Nephron (organoid): Measurements from ENCODE around the gene LCE3C.

Experiments used
- H3K27ac Mint-ChIP-seq, 3 experiments: 2 replicates each; pipeline ENCODE4 v1.8.0; 2020; ENCODE audit warnings: mixed read lengths in 3 of 3, mild to moderate bottlenecking in 2 of 3, moderate library complexity in 1 of 3
- H3K27me3 Mint-ChIP-seq: 2 replicates; pipeline ENCODE4 v1.8.0; 2021; ENCODE audit warnings: low read depth, mild to moderate bottlenecking, moderate library complexity, mixed read lengths
- H3K36me3 Mint-ChIP-seq: 2 replicates; pipeline ENCODE4 v1.8.0; 2020; ENCODE audit warnings: low read depth, mixed read lengths
- H3K4me1 Mint-ChIP-seq: 2 replicates; pipeline ENCODE4 v1.8.0; 2020; ENCODE audit warnings: mixed read lengths
- H3K4me3 Mint-ChIP-seq, 3 experiments: 2 replicates each; pipeline ENCODE4 v1.8.0; 2020; ENCODE audit warnings: mild to moderate bottlenecking in 3 of 3, mixed read lengths in 3 of 3, moderate library complexity in 2 of 3
- H3K9me3 Mint-ChIP-seq: 2 replicates; pipeline ENCODE4 v1.8.0; 2020; ENCODE audit warnings: mixed read lengths
- CTCF ChIP-seq, 3 experiments: fragments of 200-600 bp; sonication (generic); IDR thresholded peaks; one replicate each; pipeline ENCODE4 v1.5.0; 2021; ENCODE audit warnings: antibody characterized with exemption in 3 of 3; ENCODE audit not compliant: unreplicated experiment in 3 of 3

Gene LCE3C

GRCh38 chr1:152580433-152580832, 19.6 kb upstream of the LCE3C start, which contains the start of gene LCE3D:
Gene LCE3D (minus strand): TSS chr1:152580516. CDS start chr1:152579936, 580 bp downstream.
- Mint-ChIP-seq H3K27ac (no peak within 1 kb of the TSS), H3K27me3 (no peaks in the 10 kb centered on the region), H3K9me3 (peaks cover 25% of the 10 kb centered on the region), H3K4me3 (no peak within 1 kb of the TSS), H3K36me3 (no peaks in the 10 kb centered on the region), H3K4me1 (no peaks in the 10 kb centered on the region)
- no peak for TF ChIP-seq CTCF (IDR thresholded peaks at IDR 0.05; ENCODE audit: unreplicated experiment in 3 of 3)

GRCh38 chr1:152582647-152583046, 17.4 kb upstream of the LCE3C start:
- no peak for TF ChIP-seq CTCF (IDR thresholded peaks at IDR 0.05; ENCODE audit: unreplicated experiment in 3 of 3)
- no peak overlapping the region for H3K27ac Mint-ChIP-seq
- H3K4me1 Mint-ChIP-seq = no peaks in the 10 kb centered on the region
- H3K4me3 Mint-ChIP-seq = no peak overlapping the region
- no peaks in the 10 kb centered on the region for H3K27me3 Mint-ChIP-seq
- peaks cover 25% of the 10 kb centered on the region for H3K9me3 Mint-ChIP-seq
- H3K36me3 Mint-ChIP-seq = no peaks in the 10 kb centered on the region

GRCh38 chr1:152585586-152585985, 14.4 kb upstream of the LCE3C start:
- no peak for TF ChIP-seq CTCF (IDR thresholded peaks at IDR 0.05; ENCODE audit: unreplicated experiment in 3 of 3)
- Mint-ChIP-seq H3K4me3 (no peak overlapping the region), H3K36me3 (no peaks in the 10 kb centered on the region), H3K9me3 (peaks cover 12% of the 10 kb centered on the region), H3K27ac (no peak overlapping the region), H3K4me1 (no peaks in the 10 kb centered on the region), H3K27me3 (no peaks in the 10 kb centered on the region)

GRCh38 chr1:152596986-152597385, 3.0 kb upstream of the LCE3C start:
- Mint-ChIP-seq H3K9me3 (peaks cover 14% of the 10 kb centered on the region), H3K27me3 (no peaks in the 10 kb centered on the region), H3K4me3 (no peak overlapping the region), H3K27ac (no peak overlapping the region), H3K4me1 (no peaks in the 10 kb centered on the region), H3K36me3 (no peaks in the 10 kb centered on the region)
- TF ChIP-seq CTCF (IDR thresholded peaks at IDR 0.05; ENCODE audit: unreplicated experiment in 3 of 3) = no peak

GRCh38 chr1:152613511-152613910, 13.5 kb downstream of the LCE3C start, which contains the start of gene LCE3B:
Gene LCE3B (plus strand): TSS chr1:152613811. CDS start chr1:152613811, 0 bp downstream.
- TF ChIP-seq CTCF (IDR thresholded peaks at IDR 0.05; ENCODE audit: unreplicated experiment in 3 of 3) = no peak
- H3K9me3 Mint-ChIP-seq = peaks cover 18% of the 10 kb centered on the region
- no peaks in the 10 kb centered on the region for H3K27me3 Mint-ChIP-seq
- no peak within 1 kb of the TSS for H3K4me3 Mint-ChIP-seq
- no peaks in the 10 kb centered on the region for H3K36me3 Mint-ChIP-seq
- no peaks in the 10 kb centered on the region for H3K4me1 Mint-ChIP-seq
- no peak within 1 kb of the TSS for H3K27ac Mint-ChIP-seq

GRCh38 chr1:152621993-152622392, 22.0 kb downstream of the LCE3C start:
- Mint-ChIP-seq H3K27me3 (no peaks in the 10 kb centered on the region), H3K4me3 (no peak overlapping the region), H3K9me3 (peaks cover 53% of the 10 kb centered on the region), H3K27ac (no peak overlapping the region), H3K36me3 (no peaks in the 10 kb centered on the region), H3K4me1 (no peaks in the 10 kb centered on the region)
- no peak for TF ChIP-seq CTCF (IDR thresholded peaks at IDR 0.05; ENCODE audit: unreplicated experiment in 3 of 3)
